HepG2 (cell line): Measurements from ENCODE around the gene FZD8.

ENCODE experiments used
- ATF2 ChIP-seq: sonication (generic); formaldehyde crosslinking; IDR thresholded peaks from 2 replicates; pipeline ENCODE4 v1.4.0; 2020; ENCODE audit warnings: missing genetic modification reagents
- CTCF ChIP-seq: sonication (generic); formaldehyde crosslinking; IDR thresholded peaks from 2 replicates; pipeline ENCODE4 v1.5.0; 2020; ENCODE audit warnings: mild to moderate bottlenecking, missing genetic modification reagents, moderate library complexity
- E2F1 ChIP-seq: sonication (generic); formaldehyde crosslinking; IDR thresholded peaks from 2 replicates; pipeline ENCODE4 v1.5.0; 2020; ENCODE audit warnings: missing genetic modification reagents
- GFI1 ChIP-seq: sonication (generic); formaldehyde crosslinking; IDR thresholded peaks from 2 replicates; pipeline ENCODE4 v1.5.0; 2020; ENCODE audit warnings: missing genetic modification reagents, mild to moderate bottlenecking, borderline replicate concordance
- HBP1 ChIP-seq: IDR thresholded peaks from 2 replicates; pipeline ENCODE4 v1.6.1; 2016; ENCODE audit warnings: low read depth, control low read depth
- JUN ChIP-seq: sonication (generic); formaldehyde crosslinking; IDR thresholded peaks from 2 replicates; pipeline ENCODE4 v1.4.0; 2020; ENCODE audit warnings: mild to moderate bottlenecking, missing genetic modification reagents
- POGZ ChIP-seq: sonication (generic); formaldehyde crosslinking; IDR thresholded peaks from 2 replicates; pipeline ENCODE4 v1.4.0; 2020; ENCODE audit warnings: mild to moderate bottlenecking, missing genetic modification reagents
- SMC3 ChIP-seq: IDR thresholded peaks from 2 replicates; pipeline ENCODE4 v1.6.1; 2011; ENCODE audit warnings: low read length, improper control_type of control experiment
- ZBTB34 ChIP-seq: sonication (generic); formaldehyde crosslinking; IDR thresholded peaks from 2 replicates; pipeline ENCODE4 v1.8.0; 2022; ENCODE audit warnings: mild to moderate bottlenecking, missing genetic modification reagents
- ZNF740 ChIP-seq: sonication (generic); formaldehyde crosslinking; IDR thresholded peaks from 2 replicates; pipeline ENCODE4 v1.4.0; 2020; ENCODE audit warnings: missing genetic modification reagents
- ZNF781 ChIP-seq: sonication (generic); formaldehyde crosslinking; IDR thresholded peaks from 2 replicates; pipeline ENCODE4 v1.5.1; 2020; ENCODE audit warnings: borderline replicate concordance, mild to moderate bottlenecking, missing genetic modification reagents; ENCODE audit errors: not compliant biosample characterization
- ZSCAN31 ChIP-seq: sonication (generic); formaldehyde crosslinking; IDR thresholded peaks from 2 replicates; pipeline ENCODE4 v1.5.0; 2020; ENCODE audit warnings: low read depth, mild to moderate bottlenecking, missing genetic modification reagents

GRCh38 chr10:35640474-35640873 is 1.6 kb downstream of the FZD8 start:
- TF ChIP-seq HBP1 (no peak), ATF2 (CRISPR knock-in tag) (no peak), ZSCAN31 (no peak), ZNF740 (CRISPR knock-in tag) (no peak), SMC3 (no peak), POGZ (CRISPR knock-in tag) (no peak), GFI1 (no peak), JUN (CRISPR knock-in tag) (no peak), ZNF781 (CRISPR knock-in tag) (no peak), CTCF (CRISPR knock-in tag) (peak; percentile 48), E2F1 (CRISPR knock-in tag) (no peak), ZBTB34 (CRISPR knock-in tag) (no peak)
